PC-3 (cell line): Measurements from ENCODE around the gene NYAP2. TPM values are rescaled to one million over a fixed set of nuclear protein-coding genes. Genes with fewer than 3 reads are reported as not detected.

Source experiments
- ATAC-seq: fragments of 200-7000 bp; cut with Tn5 transposase; 2 replicates; pipeline ENCODE4 v1.9.1; 2020; ENCODE audit warnings: mild to moderate bottlenecking, moderate library complexity
- BruUV-seq: library from RNA; stranded (reverse); fragments of 400-500 nt; replicated peaks from 2 replicates; lab custom pipeline; 2021; lab: Mats Ljungman, UMichigan
- CTCF ChIA-PET: fragments of 300-600 bp; sonication (Branson Sonifier 250); formaldehyde crosslinking; loops from one replicate; lab custom pipeline; 2022; ENCODE audit warnings: antibody characterized with exemption; lab: Charles Lee
- POLR2A ChIA-PET: fragments of 300-600 bp; sonication (Branson Sonifier 250); formaldehyde crosslinking; loops from one replicate; lab custom pipeline; 2022; ENCODE audit warnings: antibody characterized with exemption; ENCODE audit not compliant: unreplicated experiment; lab: Charles Lee
- DNase-seq: peaks from one replicate; pipeline ENCODE4 v3.0.0-alpha.2; 2015
- H2AFZ ChIP-seq: fragments of 300-600 bp; sonication (generic); 2 replicates; pipeline ENCODE4 v1.6.0; 2016; ENCODE audit warnings: antibody characterized with exemption, low read length
- H3F3A ChIP-seq: fragments of 300-600 bp; sonication (generic); one replicate; pipeline ENCODE4 v1.6.0; 2017; ENCODE audit warnings: antibody characterized with exemption, low read length, control low read depth, mild to moderate bottlenecking; ENCODE audit not compliant: unreplicated experiment
- H3K27ac ChIP-seq: fragments of 300-600 bp; sonication (generic); 2 replicates; pipeline ENCODE4 v1.5.1; 2016; ENCODE audit warnings: mild to moderate bottlenecking, low read length
- H3K27me3 ChIP-seq: fragments of 300-600 bp; sonication (generic); 2 replicates; pipeline ENCODE4 v1.6.1; 2016; ENCODE audit warnings: low read length, mixed read lengths
- H3K36me3 ChIP-seq: fragments of 300-600 bp; sonication (generic); 2 replicates; pipeline ENCODE4 v1.6.1; 2016; ENCODE audit warnings: low read depth, mixed run types, low read length, mixed read lengths
- H3K4me1 ChIP-seq: fragments of 300-600 bp; sonication (generic); 2 replicates; pipeline ENCODE4 v1.5.1; 2016; ENCODE audit warnings: low read length; ENCODE audit not compliant: insufficient read depth
- H3K4me2 ChIP-seq: fragments of 300-600 bp; sonication (generic); 2 replicates; pipeline ENCODE4 v1.6.0; 2016; ENCODE audit warnings: low read length
- H3K4me3 ChIP-seq: fragments of 300-600 bp; sonication (generic); 2 replicates; pipeline ENCODE4 v1.5.1; 2016; ENCODE audit warnings: mild to moderate bottlenecking, low read length, mixed read lengths
- H3K79me2 ChIP-seq: fragments of 300-600 bp; sonication (generic); 2 replicates; pipeline ENCODE4 v1.6.1; 2017; ENCODE audit warnings: low read length, mixed read lengths
- H3K9ac ChIP-seq: fragments of 300-600 bp; sonication (generic); 2 replicates; pipeline ENCODE4 v1.6.0; 2016; ENCODE audit warnings: mild to moderate bottlenecking, low read length
- H3K9me2 ChIP-seq: fragments of 300-600 bp; sonication (generic); replicated peaks from 2 replicates; pipeline ENCODE4 v1.6.1; 2016; ENCODE audit warnings: mixed run types, low read length, mixed read lengths
- H3K9me3 ChIP-seq: fragments of 300-600 bp; sonication (generic); 2 replicates; pipeline ENCODE4 v1.6.1; 2016; ENCODE audit warnings: low read length, mixed read lengths
- H4K20me1 ChIP-seq: fragments of 300-600 bp; sonication (generic); 2 replicates; pipeline ENCODE4 v1.6.1; 2016; ENCODE audit warnings: low read length, mixed read lengths
- CTCF ChIP-seq: fragments of 300-600 bp; sonication (generic); conservative IDR thresholded peaks from 2 replicates; pipeline ENCODE4 v1.5.1; 2017; ENCODE audit warnings: antibody characterized with exemption, low read depth, mild to moderate bottlenecking, low read length
- EZH2 ChIP-seq: fragments of 300-600 bp; sonication (generic); IDR thresholded peaks from one replicate; pipeline ENCODE4 v1.6.1; 2017; ENCODE audit warnings: antibody characterized with exemption, mild to moderate bottlenecking, low read length; ENCODE audit not compliant: unreplicated experiment
- EZH2phosphoT487 ChIP-seq: fragments of 300-600 bp; sonication (generic); IDR thresholded peaks from 2 replicates; pipeline ENCODE4 v1.6.1; 2018; ENCODE audit warnings: mild to moderate bottlenecking, antibody characterized with exemption, low read length, borderline replicate concordance
- intact Hi-C: fragments of 100-400 bp; cut with micrococcal nuclease; formaldehyde crosslinking; loops from 2 replicates; pipeline ENCODE4 v1.9.0; 2023
- total RNA-seq: library from RNA; depleted of rRNA; stranded (reverse); fragments of >200 nt; gene quantifications from 2 replicates; pipeline ENCODE4 v1.2.3, GENCODE V29; 2014

The NYAP2 gene
- total RNA-seq, 1 experiment from 2014 or later: not detected

- POLR2A ChIA-PET: no interaction called here
- DNase-seq (no peak), ATAC-seq (no peak)
- H3F3A ChIP-seq: no peaks in the 10 kb centered on the region
- BruUV-seq: no TSS peak
- peaks cover 4% of the 10 kb centered on the region; the same call in 1 of the 2 replicates for H3K27me3 ChIP-seq
- H3K9me3 ChIP-seq: no peaks in the 10 kb centered on the region
- no peaks in the 10 kb centered on the region for H3K4me1 ChIP-seq
- no peak overlapping the region for H3K4me2 ChIP-seq
- H3K36me3 ChIP-seq: no peaks in the 10 kb centered on the region
- H4K20me1 ChIP-seq: no peaks in the 10 kb centered on the region
- H3K79me2 ChIP-seq: no peaks in the 10 kb centered on the region
- no peak overlapping the region for H3K27ac ChIP-seq
- CTCF ChIA-PET: no interaction called here
- intact Hi-C loops: no loop called here
- no peak overlapping the region for H2AFZ ChIP-seq
- H3K9me2 ChIP-seq: no peaks in the 10 kb centered on the region
- no peak overlapping the region for H3K4me3 ChIP-seq
- H3K9ac ChIP-seq: no peak overlapping the region
- TF ChIP-seq EZH2 (no peak), CTCF (no peak), EZH2phosphoT487 (no peak)
These were observed 232.8 kb downstream of the NYAP2 start for GRCh38 chr2:225632351-225632750.

GRCh38 chr2:225636558-225636957 is 237.0 kb downstream of the NYAP2 start:
- H3K4me1 ChIP-seq: no peaks in the 10 kb centered on the region
- CTCF ChIA-PET: no interaction called here
- H3K4me2 ChIP-seq: no peak overlapping the region
- no peaks in the 10 kb centered on the region for H3K36me3 ChIP-seq
- H3K4me3 ChIP-seq: no peak overlapping the region
- no peaks in the 10 kb centered on the region for H3K79me2 ChIP-seq
- DNase-seq: no peak
- no peak overlapping the region for H2AFZ ChIP-seq
- POLR2A ChIA-PET: no interaction called here
- H3K9me3 ChIP-seq: no peaks in the 10 kb centered on the region
- H3K27ac ChIP-seq: no peak overlapping the region
- TF ChIP-seq EZH2phosphoT487: no peak
- no peak for TF ChIP-seq EZH2
- no peak for TF ChIP-seq CTCF
- ATAC-seq: no peak
- no peaks in the 10 kb centered on the region for H4K20me1 ChIP-seq
- no peaks in the 10 kb centered on the region for H3K9me2 ChIP-seq
- peaks cover 4% of the 10 kb centered on the region; the same call in 1 of the 2 replicates for H3K27me3 ChIP-seq
- H3K9ac ChIP-seq: no peak overlapping the region
- BruUV-seq: no TSS peak
- intact Hi-C loops: no loop called here
- H3F3A ChIP-seq: no peaks in the 10 kb centered on the region

- CTCF ChIA-PET: no interaction called here
These were observed 237.7 kb downstream of the NYAP2 start for GRCh38 chr2:225637259-225637658.

More at GRCh38 chr2:225637259-225637658, 237.7 kb downstream of the NYAP2 start:
- no peaks in the 10 kb centered on the region for H4K20me1 ChIP-seq
- no peak overlapping the region for H2AFZ ChIP-seq
- H3K27ac ChIP-seq: no peak overlapping the region
- H3K9me2 ChIP-seq: no peaks in the 10 kb centered on the region
- H3F3A ChIP-seq: no peaks in the 10 kb centered on the region
- intact Hi-C loops: no loop called here
- POLR2A ChIA-PET: no interaction called here
- BruUV-seq: no TSS peak
- H3K9ac ChIP-seq: no peak overlapping the region
- no peak overlapping the region for H3K4me3 ChIP-seq
- no peaks in the 10 kb centered on the region for H3K36me3 ChIP-seq
- no peak overlapping the region for H3K4me2 ChIP-seq
- H3K79me2 ChIP-seq: no peaks in the 10 kb centered on the region
- no peaks in the 10 kb centered on the region for H3K4me1 ChIP-seq
- ATAC-seq (no peak), DNase-seq (no peak)
- H3K9me3 ChIP-seq: no peaks in the 10 kb centered on the region
- TF ChIP-seq CTCF (no peak), EZH2phosphoT487 (no peak), EZH2 (no peak)
- H3K27me3 ChIP-seq: peaks cover 4% of the 10 kb centered on the region; the same call in 1 of the 2 replicates
